Stimulated activated CD4-positive, alpha-beta T cell treated with anti-CD3 and anti-CD28 coated beads, Interleukin-12 subunit alpha, Interleukin-12 subunit beta, amount 100 ng/mL, for 48 hours (primary cell): ENCODE results near the gene ZNF580.

ENCODE experiments used
- DNase-seq, 3 donors: peaks; one replicate each; pipeline ENCODE4 v3.0.0-alpha.2; 2020; ENCODE audit warnings: low read depth in 2 of 3, low spot score in 1 of 3

ZNF580 gene

DNA sequence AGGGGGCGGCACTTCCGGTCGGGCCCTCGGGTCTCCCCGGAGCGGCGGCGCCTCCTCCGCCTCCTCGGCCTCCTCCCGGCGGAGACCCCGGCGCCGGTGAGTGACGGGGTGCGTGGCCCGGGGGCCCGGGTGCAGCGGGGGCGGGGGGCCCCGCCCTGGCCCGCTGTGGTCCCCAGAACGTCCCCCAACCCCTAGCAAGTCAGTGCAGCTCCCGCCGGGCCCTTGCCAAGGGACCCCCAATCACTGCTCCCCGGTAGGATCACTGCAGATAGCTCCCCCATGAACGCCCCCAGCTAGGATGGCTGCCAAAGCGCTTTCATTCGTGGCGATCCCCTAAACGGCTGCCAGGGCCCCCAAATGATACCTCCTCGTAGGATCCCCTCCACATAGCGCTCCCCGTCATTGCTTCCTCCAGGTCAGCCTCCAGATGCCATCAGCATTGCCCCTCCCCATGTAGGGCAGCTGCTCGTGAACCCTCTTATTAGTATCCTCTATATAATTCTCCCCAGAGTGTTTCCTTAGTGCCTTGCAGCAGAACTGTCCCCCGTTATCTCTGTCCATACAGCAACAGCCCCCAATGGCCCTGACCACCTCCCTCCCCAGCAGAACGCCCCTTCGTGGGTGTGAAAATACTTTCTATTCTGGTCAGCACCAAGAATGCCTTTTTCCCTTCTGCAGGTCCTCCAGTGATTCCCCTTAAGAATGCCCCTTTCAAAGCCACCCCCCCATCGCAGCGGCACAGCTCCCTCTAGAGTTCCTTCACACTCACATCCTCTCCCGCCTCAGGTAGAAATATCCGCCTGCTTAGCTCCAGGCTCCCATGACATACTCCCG lies 34.9 kb upstream of the ZNF580 start, which contains the start of gene ZNF865:
Gene ZNF865 (plus strand): TSS at position 11 of the 834 bp plus-strand sequence. CDS start 7,972 bp downstream, outside the sequence.
- DNase-seq: peak; percentile 52 to 66 (median 65)

DNA sequence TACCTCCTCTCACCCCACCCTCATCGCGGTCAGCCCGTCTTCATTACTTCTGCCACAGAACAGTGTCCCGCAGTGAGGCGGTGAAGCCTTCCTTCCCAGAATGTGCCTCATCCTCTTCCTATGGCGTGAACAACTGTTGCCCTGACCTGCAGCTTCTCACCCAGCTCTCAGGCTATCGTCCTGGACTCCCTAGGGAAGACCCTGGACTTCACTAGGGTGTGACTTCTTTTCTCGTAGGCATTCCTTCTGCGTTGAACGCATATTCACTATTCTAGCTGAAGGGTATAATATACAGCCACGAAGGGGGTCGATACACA lies 34.4 kb upstream of the ZNF580 start:
- DNase-seq: no peak

DNA sequence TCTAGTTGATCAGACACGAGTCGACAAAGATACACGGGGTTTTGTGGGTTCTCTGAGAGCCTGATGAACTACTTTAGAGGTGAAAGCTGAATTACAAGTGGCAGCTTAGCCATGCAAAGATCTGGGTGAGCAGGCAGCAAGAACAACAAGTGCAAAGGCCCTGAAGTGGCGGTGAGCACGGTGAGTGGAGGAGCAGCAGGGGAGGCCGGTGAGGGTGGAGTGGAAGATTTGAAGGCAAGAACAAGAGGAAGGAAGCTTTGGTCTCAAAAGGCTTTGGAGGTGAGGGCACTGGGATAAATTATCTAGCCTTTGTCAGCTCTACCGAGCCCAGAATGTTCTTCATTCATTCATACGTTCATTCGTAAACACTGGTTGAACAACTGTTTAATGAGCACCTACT lies 34.0 kb upstream of the ZNF580 start:
- DNase-seq: no peak

DNA sequence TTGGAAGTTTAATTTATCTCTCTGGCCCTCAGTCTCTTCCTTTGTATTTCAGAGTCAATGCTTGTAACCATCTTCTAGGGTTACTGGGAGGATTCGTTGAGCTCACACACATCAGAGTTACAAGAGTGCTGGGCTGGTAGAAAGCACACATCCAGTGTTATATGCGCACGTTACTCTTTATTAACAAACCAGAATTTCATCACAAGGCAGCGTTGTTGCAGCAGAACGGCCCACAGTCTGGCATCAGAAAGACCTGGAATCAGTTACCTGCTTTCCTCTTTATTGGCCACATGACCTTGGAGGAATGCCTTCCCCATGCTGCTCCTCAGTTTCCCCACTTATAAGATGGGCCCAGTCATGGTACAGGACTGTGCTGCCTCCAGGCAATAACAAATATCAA lies 31.5 kb upstream of the ZNF580 start:
- DNase-seq: no peak

DNA sequence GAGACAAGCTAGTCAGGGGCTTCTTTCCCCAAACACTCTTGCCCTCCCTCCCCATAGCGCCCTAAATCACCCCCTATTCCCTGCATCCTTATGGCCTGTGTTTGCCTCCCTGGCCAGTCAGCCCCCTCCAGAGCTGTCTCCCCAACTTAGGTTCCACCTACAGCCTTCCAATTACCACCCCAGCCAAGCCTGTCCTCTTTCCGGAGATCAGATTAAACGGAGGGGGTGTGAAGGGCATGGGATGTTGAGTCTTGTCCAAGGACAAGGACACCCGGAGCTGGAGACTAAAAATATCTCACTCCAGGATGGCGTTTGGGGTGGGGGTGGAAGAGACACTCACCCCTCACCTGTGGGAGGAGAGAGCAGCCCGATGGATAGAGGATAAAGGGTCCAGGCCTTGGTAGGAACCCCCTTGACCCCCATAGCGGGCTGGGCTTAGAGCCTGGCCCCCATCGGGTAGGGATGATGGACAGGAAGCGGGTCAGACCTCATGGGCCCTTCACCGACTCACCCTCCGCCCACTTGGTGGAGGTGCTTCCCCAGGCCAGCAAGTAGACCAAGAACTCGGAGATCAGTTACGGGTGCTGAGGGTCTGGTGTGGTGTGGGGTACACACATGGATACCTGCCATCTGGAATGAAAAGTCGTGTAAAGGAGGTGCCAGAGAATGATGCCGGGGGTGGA lies 29.4 kb upstream of the ZNF580 start:
- no peak for DNase-seq

DNA sequence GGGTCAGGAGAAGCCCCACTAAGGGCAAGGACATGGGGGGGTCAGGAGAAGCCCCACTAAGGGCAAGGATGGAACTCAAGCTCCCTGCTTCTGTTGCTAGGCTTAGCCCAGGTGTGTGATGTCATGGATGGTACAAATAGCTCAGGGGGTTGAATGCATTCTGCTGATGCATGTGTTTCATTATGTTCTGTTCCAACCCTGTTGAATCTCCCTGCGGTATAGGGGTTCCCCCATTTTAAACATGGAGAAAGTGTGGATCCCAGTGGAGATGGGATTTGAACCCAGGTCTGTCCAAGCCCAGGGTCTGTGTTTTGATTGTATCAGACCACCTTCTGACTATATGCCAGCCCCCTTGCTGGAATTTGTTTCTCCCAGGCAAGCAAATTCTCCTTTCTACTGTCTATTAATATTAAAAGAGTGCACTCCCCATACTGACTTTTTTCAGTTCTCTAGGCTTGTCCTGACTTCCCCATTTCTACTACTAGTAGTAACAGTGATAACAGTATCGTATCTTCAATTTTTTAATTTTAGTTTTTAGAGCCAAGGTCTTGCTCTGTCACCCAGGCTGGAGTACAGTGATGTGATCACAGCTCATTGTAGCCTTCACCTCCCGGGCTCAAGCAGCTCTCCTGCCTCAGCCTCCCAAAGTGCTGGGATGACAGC lies 28.7 kb upstream of the ZNF580 start:
- no peak for DNase-seq

DNA sequence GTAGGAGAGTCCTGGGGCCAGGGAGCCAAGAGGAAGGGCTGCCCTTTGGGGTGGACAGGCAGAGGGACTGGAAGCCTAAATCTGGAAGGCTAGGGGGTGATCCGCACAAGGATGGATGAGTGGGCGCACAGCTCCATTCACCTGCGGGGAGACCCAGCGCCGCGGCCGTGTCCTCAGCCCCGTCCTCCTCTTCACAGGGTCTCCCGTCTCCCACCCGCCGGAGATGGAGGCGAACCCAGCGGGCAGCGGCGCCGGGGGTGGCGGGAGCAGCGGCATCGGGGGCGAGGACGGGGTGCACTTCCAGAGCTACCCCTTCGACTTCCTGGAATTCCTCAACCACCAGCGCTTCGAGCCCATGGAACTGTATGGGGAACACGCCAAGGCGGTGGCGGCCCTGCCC lies 27.4 kb upstream of the ZNF580 start:
- no peak for DNase-seq

DNA sequence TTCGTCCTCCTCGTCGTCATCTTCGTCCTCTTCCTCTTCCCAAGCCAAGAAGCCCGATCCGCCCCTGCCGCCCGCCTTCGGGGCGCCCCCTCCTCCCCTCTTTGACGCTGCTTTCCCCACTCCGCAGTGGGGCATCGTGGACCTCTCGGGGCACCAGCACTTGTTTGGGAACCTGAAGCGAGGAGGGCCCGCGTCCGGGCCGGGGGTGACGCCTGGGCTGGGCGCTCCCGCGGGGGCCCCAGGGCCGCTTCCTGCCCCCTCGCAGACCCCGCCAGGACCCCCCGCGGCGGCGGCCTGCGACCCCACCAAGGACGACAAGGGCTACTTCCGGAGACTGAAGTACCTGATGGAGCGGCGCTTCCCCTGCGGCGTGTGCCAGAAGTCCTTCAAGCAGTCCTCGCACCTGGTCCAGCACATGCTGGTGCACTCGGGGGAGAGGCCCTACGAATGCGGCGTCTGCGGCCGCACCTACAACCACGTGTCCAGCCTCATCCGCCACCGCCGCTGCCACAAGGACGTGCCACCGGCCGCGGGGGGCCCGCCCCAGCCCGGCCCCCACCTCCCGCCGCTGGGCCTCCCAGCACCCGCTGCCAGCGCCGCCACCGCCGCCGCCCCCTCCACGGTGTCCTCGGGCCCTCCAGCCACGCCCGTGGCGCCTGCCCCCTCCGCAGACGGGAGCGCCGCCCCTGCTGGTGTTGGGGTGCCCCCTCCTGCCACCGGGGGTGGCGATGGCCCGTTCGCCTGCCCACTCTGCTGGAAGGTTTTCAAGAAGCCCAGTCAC lies 26.7 kb upstream of the ZNF580 start:
- no peak for DNase-seq

DNA sequence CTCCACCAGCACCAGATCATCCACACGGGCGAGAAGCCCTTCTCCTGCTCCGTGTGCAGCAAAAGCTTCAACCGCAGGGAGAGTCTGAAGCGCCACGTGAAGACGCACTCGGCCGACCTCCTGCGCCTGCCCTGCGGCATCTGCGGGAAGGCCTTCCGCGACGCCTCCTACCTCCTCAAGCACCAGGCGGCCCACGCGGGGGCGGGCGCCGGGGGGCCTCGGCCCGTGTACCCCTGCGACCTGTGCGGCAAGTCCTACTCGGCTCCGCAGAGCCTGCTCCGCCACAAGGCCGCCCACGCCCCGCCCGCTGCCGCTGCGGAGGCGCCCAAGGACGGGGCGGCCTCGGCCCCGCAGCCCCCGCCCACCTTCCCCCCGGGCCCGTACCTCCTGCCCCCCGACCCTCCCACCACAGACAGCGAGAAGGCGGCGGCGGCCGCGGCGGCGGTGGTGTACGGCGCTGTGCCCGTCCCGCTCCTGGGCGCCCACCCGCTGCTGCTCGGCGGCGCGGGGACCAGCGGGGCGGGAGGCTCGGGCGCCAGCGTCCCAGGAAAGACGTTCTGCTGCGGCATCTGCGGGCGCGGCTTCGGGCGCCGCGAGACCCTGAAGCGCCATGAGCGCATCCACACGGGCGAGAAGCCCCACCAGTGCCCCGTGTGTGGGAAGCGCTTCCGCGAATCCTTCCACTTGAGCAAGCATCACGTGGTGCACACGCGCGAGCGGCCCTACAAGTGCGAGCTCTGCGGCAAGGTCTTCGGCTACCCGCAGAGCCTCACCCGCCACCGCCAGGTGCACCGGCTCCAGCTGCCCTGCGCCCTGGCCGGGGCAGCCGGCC lies 25.9 kb upstream of the ZNF580 start:
- DNase-seq: no peak

DNA sequence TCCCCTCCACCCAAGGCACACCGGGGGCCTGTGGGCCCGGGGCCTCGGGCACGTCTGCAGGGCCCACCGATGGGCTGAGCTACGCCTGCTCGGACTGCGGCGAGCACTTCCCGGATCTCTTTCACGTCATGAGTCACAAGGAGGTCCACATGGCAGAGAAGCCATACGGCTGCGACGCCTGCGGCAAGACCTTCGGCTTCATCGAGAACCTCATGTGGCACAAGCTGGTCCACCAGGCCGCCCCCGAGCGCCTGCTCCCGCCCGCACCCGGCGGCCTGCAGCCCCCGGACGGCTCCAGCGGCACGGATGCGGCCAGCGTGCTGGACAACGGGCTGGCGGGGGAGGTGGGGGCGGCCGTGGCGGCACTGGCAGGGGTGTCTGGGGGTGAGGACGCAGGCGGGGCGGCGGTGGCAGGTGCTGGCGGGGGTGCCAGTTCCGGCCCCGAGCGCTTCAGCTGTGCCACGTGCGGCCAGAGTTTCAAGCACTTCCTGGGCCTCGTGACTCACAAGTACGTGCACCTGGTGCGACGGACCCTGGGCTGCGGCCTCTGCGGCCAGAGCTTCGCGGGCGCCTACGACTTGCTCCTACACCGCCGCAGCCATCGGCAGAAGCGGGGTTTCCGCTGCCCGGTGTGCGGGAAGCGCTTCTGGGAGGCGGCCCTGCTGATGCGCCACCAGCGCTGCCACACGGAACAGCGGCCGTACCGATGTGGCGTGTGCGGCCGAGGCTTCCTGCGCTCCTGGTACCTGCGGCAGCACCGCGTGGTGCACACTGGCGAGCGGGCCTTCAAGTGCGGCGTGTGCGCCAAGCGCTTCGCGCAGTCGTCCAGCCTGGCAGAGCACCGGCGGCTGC lies 25.0 kb upstream of the ZNF580 start:
- no peak for DNase-seq

DNA sequence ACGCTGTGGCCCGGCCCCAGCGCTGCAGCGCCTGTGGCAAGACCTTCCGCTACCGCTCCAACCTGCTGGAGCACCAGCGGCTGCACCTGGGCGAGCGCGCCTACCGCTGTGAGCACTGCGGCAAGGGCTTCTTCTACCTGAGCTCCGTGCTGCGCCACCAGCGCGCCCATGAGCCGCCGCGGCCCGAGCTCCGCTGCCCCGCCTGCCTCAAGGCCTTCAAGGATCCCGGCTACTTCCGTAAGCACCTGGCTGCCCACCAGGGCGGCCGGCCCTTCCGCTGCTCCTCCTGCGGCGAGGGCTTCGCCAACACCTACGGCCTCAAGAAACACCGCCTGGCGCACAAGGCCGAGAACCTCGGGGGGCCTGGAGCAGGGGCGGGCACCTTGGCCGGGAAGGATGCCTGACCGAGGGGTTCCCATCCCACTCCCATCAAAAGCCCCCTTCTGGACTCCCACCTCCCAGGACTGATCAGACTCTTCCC lies 24.4 kb upstream of the ZNF580 start:
- DNase-seq: no peak

DNA sequence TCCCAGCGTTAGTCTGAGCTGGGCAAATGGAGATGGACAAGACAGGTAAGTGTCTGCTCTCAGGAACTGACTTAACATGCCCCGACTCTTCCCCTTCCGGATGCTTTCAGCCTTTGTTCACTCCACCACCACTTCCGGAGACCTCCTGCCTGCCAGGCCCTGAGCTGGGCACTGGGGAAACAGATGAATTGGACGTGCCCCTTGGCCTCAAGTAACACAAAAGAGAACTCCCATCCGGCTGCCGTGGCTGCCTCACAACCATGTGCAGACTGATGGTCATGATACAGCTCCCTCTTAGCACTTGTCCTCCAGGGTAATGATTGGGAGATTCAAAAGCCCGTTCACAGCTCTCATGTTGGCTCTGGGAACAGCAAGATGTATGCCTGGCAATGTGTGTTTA lies 23.4 kb upstream of the ZNF580 start:
- DNase-seq: no peak

DNA sequence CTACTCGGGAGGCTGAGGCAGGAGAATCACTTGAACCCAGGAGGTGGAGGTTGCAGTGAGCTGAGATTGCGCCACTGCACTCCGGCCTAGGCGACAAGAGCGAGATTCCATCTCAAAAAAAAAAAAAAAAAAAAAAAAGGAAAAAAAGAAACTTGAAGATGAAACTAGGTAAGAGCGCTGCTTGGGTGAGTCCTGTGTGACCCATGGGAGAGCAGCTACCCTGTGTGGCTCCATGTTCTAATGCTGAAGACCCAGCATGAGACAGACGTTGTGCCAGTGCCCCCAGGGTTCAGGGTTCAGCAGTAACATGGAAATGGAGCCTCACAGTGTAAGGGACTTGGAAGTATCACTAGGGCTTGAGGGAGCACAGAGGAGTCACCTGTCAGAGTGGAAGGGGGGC lies 22.4 kb upstream of the ZNF580 start:
- no peak for DNase-seq

DNA sequence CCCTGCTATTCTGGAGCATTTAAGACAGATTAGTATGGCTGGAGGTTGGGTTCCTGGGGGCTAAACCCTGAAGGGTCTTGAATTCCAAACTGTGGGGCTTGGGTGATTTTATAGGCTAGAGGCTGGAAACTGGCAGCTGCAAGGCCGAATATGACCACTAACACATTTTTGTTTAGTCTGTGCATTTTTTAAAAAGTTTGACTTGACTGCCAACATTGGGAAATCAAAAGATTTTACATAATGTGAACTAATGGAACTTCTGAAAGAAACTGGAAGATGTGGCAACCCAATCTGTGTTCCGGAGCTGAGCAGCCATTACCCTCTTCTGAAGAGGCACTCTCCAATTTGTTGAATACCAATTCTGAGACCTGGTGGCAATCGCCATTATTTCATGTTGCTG lies 21.5 kb upstream of the ZNF580 start:
- no peak for DNase-seq

DNA sequence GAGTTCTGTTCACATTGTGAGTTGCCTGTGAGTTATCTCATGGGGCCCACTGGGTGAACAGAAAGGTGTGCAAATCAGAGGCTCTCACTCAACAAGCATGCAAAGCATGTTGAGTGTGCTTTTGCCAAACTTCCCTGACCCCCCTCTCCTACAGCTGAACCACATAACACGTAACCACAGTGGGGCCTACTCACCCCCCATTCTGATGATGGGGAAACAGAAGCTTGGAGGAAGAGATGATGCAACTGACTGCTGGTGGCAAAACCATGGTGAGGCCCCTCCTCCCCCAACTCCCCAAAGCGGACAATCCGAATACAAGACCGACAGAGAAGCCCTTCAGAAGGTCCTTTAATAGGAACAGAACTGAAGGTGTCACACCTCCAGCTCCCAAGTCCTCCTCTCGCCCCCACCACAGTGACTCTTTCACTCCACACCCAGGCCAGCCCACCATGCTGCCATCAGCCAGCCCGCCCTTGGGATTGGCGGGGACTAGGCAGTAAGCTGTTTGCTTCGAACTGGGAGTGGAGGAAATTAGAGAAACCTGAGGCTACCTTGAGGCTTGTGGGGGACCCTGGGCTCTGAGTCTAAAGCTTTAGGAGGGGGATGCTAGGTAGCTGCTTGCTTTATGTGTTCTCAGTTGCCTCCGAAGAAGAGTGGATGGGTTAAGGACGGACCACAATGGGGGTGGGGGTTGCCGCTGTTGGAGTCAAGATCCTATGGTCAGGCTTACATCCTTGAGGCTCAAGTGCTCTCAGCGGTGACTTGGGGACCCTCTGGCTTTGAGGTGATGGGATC lies 20.2 kb upstream of the ZNF580 start:
- DNase-seq: no peak

DNA sequence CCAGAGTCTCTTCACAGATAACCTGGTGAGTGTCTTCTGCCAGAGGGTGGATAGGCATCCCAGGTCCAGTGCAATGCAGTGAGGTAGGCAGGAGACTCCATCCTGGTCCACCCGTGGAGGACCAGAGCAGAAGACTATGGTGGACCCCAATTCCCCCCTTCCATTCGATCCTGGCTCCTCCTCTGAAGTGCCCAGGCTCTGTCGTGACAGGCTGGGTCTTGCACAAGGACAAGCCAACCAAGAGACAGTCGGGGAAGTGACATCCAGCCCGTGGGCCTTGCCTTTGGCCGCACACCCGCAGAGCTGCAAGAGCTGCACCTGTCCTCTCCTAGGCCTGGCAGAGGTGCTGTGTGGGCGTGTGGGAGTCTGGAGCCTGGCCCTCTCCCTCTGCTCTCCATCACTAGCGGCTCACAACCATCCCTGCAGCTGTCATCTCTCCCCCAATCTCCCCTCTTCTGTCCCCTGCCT lies 19.6 kb upstream of the ZNF580 start:
- DNase-seq: no peak

DNA sequence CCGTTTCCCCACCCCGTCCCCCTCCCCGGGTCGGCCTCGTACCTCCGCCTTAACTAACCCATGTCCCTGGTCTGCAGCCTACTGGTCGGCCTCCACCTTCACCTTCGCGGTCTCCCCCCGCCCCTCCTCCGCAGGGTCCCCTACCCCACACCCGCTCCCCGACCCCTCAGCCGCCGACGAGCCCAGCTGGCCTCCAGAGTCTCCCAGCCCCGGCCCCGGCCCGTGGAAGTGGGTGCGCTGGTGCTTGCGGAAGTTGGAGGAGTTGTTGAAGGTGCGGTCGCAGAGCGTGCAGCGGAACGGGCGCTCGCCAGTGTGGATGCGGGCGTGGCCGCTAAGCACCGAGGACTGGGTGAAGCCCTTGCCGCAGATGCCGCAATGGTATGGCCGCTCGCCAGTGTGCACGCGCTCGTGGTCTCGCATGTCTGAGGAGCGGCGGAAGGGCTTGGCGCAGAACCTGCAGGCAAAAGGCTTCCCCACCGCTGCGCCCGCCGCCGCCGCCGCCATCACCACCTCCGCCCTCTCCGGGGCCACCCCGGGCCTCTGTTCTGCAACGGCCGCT lies 19.1 kb upstream of the ZNF580 start:
- DNase-seq: no peak

DNA sequence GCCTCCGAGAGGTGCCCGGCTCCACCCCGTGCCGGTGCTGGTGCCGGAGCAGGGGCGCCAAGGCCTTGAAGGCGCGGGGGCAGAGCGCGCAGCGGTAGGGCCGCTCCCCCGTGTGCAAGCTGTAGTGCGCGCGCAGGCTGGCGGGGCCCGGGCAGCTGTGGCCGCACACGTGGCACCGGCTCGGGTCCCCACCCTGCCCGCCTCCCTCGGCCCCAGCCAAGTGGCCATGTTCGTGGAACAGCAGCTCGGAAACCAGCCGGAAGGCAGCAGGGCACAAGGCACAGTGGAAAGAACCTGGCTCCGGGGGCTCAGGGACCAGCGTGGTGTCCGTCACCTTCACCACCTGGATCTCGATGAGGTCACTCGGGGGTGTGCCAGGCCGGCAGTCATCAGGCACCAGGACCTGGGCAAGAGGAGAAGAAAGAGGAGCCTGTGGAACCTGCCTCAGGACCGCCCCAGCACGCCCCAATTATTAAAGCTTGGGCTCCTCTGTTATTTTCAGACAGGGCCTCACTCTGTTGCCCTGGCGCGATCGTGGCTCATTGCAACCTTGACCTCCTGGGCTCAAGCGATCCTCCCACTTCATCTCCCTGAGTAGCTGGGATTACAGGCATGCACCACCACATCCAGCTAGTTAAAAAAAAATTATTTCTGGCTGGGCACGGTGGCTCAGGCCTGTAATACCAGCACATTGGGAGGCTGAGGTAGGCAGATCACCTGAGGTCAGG lies 18.4 kb upstream of the ZNF580 start:
- DNase-seq: no peak
